MCF 10A (cell line): ENCODE results near the gene UBB. TPM values are rescaled to one million over a fixed set of nuclear protein-coding genes. Genes with fewer than 3 reads are reported as not detected.

Experiments used
- BruUV-seq: library from RNA; stranded (reverse); fragments of 400-500 nt; replicated peaks from 2 replicates; lab custom pipeline; 2021; lab: Mats Ljungman, UMichigan
- CTCF ChIA-PET: fragments of 300-600 bp; sonication (Branson Sonifier 250); formaldehyde crosslinking; extraction: SDS; loops from one replicate; lab custom pipeline; 2021; ENCODE audit warnings: antibody characterized with exemption, inconsistent platforms; lab: Yijun Ruan, JAX
- POLR2A ChIA-PET: fragments of 300-600, 350-650 bp; sonication (Branson Sonifier 250); formaldehyde crosslinking; extraction: SDS; loops from one replicate; lab custom pipeline; 2020; ENCODE audit warnings: antibody characterized with exemption, inconsistent platforms; lab: Yijun Ruan, JAX
- DNase-seq: peaks from one replicate; pipeline ENCODE4 v3.0.0-alpha.2; 2018; ENCODE audit not compliant: unreplicated experiment
- H3K27ac Mint-ChIP-seq: one replicate; pipeline ENCODE4 v1.8.0; 2022; ENCODE audit warnings: mild to moderate bottlenecking, low read depth, mixed read lengths; ENCODE audit not compliant: unreplicated experiment
- H3K27me3 Mint-ChIP-seq: one replicate; pipeline ENCODE4 v1.8.0; 2022; ENCODE audit warnings: mixed read lengths; ENCODE audit not compliant: insufficient read depth, unreplicated experiment
- H3K36me3 Mint-ChIP-seq: one replicate; pipeline ENCODE4 v1.8.0; 2022; ENCODE audit warnings: mild to moderate bottlenecking, moderate library complexity, mixed read lengths; ENCODE audit not compliant: insufficient read depth, unreplicated experiment
- H3K4me1 Mint-ChIP-seq: one replicate; pipeline ENCODE4 v1.8.0; 2022; ENCODE audit warnings: mixed read lengths; ENCODE audit not compliant: insufficient read depth, unreplicated experiment
- H3K4me3 Mint-ChIP-seq: one replicate; pipeline ENCODE4 v1.8.0; 2022; ENCODE audit warnings: mild to moderate bottlenecking, moderate library complexity, mixed read lengths; ENCODE audit not compliant: unreplicated experiment
- H3K9me3 Mint-ChIP-seq: one replicate; pipeline ENCODE4 v1.8.0; 2022; ENCODE audit warnings: mixed read lengths; ENCODE audit not compliant: unreplicated experiment
- CTCF ChIP-seq: fragments of 200-600 bp; IDR thresholded peaks from one replicate; pipeline ENCODE4 v1.8.0; 2022; ENCODE audit warnings: antibody characterized with exemption, mild to moderate bottlenecking; ENCODE audit not compliant: unreplicated experiment
- intact Hi-C: fragments of 100-400 bp; cut with micrococcal nuclease; formaldehyde crosslinking; loops from 2 replicates; pipeline ENCODE4 v1.14.1; 2022
- total RNA-seq: library from RNA; stranded (reverse); gene quantifications from 2 replicates; pipeline ENCODE4 v1.2.3, GENCODE V29; 2022

UBB gene
- total RNA-seq, 1 experiment from 2014 or later: 626 TPM

DNA sequence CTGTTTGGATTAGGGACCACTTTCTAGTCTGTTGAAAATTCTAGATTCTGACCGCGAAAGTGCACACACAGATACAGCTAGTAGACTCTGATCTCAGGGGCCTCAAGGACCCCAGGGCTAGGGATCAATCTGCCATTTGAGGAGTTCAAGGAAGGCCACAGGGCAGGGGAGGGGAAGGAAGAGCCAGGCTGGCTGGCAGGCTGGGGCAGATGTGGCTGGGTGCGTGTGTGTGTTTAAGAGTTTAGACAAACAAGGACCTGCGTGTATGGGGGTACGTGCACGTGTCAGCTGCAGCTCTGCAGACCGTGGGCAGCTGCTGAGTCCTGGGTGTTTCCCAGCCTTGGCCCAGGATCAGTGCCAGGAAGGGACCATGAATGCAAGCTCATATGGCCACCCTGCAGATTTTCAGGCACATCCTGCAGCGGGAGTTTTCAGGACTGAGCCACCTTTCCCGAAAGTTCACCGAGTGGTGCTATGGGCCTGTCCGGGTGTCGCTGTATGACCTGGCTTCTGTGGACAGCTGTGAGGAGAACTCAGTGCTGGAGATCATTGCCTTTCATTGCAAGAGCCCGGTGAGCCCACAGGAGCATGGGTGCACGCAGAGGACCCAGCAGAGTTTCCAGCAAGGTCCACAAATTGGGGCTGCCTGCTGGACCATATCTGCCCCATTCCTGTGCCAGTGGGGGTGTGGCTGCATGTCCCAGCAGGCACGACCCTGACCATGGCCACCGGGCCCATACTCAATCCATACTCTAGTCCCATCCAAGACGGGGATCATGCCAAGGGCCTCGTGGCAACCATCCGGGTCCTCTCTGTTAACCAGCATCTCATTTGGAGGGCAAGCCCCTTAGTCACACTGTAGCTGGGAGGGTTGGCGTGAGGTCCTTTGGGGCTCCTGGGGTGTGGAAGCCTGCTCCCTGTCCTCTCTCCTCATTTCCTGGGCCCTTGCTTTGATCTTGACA, 45.1 kb downstream of the UBB start:
- Mint-ChIP-seq H3K27ac (no peak overlapping the region), H3K4me1 (no peaks in the 10 kb centered on the region)

GRCh38 chr17:16427020-16427419, 46.1 kb downstream of the UBB start:
- Mint-ChIP-seq H3K27ac (no peak overlapping the region), H3K4me1 (no peaks in the 10 kb centered on the region), H3K4me3 (no peak overlapping the region), H3K27me3 (no peaks in the 10 kb centered on the region), H3K9me3 (no peaks in the 10 kb centered on the region), H3K36me3 (no peaks in the 10 kb centered on the region)
- TF ChIP-seq CTCF: no peak
- intact Hi-C loops: no loop called here
- POLR2A ChIA-PET: interaction anchor here (0.6 to 1.4 kb wide), 4 partner anchors 10 to 49 kb away, joined by 3 to 5 read pairs (median 4); no protein-coding TSS in a partner anchor
- DNase-seq: no peak
- BruUV-seq: no TSS peak
- CTCF ChIA-PET: interaction anchor here (0.6 to 2.0 kb wide), 4 partner anchors 10 to 63 kb away, joined by 3 to 13 read pairs (median 4); no protein-coding TSS in a partner anchor

More for the DNA sequence above, 45.1 kb downstream of the UBB start:
- TF ChIP-seq CTCF: no peak
- POLR2A ChIA-PET: interaction anchor here (0.6 to 1.0 kb wide), 2 partner anchors 13 to 25 kb away, joined by 3 to 9 read pairs; no protein-coding TSS in a partner anchor
- no peaks in the 10 kb centered on the region for H3K27me3 Mint-ChIP-seq
- intact Hi-C loops: no loop called here
- no peaks in the 10 kb centered on the region for H3K36me3 Mint-ChIP-seq
- H3K9me3 Mint-ChIP-seq: no peaks in the 10 kb centered on the region
- BruUV-seq: no TSS peak
- no peak overlapping the region for H3K4me3 Mint-ChIP-seq
- CTCF ChIA-PET: interaction anchor here (1.0 to 1.3 kb wide), 2 partner anchors 12 to 63 kb away, joined by 3 read pairs; no protein-coding TSS in a partner anchor
- no peak for DNase-seq

- no peaks in the 10 kb centered on the region for H3K36me3 Mint-ChIP-seq
- no peak overlapping the region for H3K4me3 Mint-ChIP-seq
- no peaks in the 10 kb centered on the region for H3K9me3 Mint-ChIP-seq
- H3K27ac Mint-ChIP-seq: no peak overlapping the region
- DNase-seq: peak; percentile 56
- peak; percentile 46 for TF ChIP-seq CTCF
- intact Hi-C loops: no loop called here
- ChIA-PET POLR2A (interaction anchor here (0.6 to 1.5 kb wide), 6 partner anchors 9 to 50 kb away, joined by 3 to 4 read pairs (median 3); no protein-coding TSS in a partner anchor), CTCF (interaction anchor here (0.7 to 2.0 kb wide), 9 partner anchors 8 to 102 kb away, joined by 3 to 13 read pairs (median 5); no protein-coding TSS in a partner anchor)
- no TSS peak for BruUV-seq
- H3K27me3 Mint-ChIP-seq: no peaks in the 10 kb centered on the region
- H3K4me1 Mint-ChIP-seq: no peaks in the 10 kb centered on the region
Observed at GRCh38 chr17:16428098-16428882, 47.4 kb downstream of the UBB start.
